CD14-positive monocyte (primary cell): ENCODE results near the gene SUPT20HL2. TPM values are rescaled to one million over a fixed set of nuclear protein-coding genes. Genes with fewer than 3 reads are reported as not detected.

Source experiments
- DNase-seq, 3 donors: peaks; one replicate each; pipeline ENCODE4 v3.0.0-alpha.2; 2011 to 2022
- H2AFZ ChIP-seq: 2 replicates; pipeline ENCODE4 v1.6.0; 2012; ENCODE audit warnings: mild to moderate bottlenecking, low read depth, low read length, inconsistent platforms; ENCODE audit not compliant: insufficient read depth, poor library complexity, severe bottlenecking
- H3K27ac ChIP-seq, 2 donors: 1 replicate in 1 of 2; 2 replicates in 1 of 2; pipeline ENCODE4 v1.5.1; 2012 to 2013; ENCODE audit warnings: low read length in 2 of 2, control low read depth in 1 of 2, inconsistent platforms in 1 of 2, low read depth in 1 of 2, mild to moderate bottlenecking in 1 of 2
- H3K27me3 ChIP-seq, 2 donors: one replicate each; pipeline versions ENCODE4 v1.6.0 to v1.6.1; 2011 to 2013; ENCODE audit warnings: low read length in 2 of 2; ENCODE audit not compliant: control insufficient read depth in 2 of 2, insufficient read depth in 2 of 2
- H3K36me3 ChIP-seq, 2 donors: replicated peaks in 1 of 2; 1 replicate in 1 of 2; 2 replicates in 1 of 2; pipeline versions ENCODE4 v1.5.1 to v1.6.1; 2012 to 2013; ENCODE audit warnings: low read length in 2 of 2, control low read depth in 1 of 2, inconsistent platforms in 1 of 2, mild to moderate bottlenecking in 1 of 2; ENCODE audit not compliant: insufficient read depth in 2 of 2, control insufficient read depth in 1 of 2
- H3K4me1 ChIP-seq, 2 donors: 1 replicate in 1 of 2; 2 replicates in 1 of 2; pipeline versions ENCODE4 v1.5.1 to v1.6.1; 2012 to 2013; ENCODE audit warnings: low read length in 2 of 2, control low read depth in 1 of 2, inconsistent platforms in 1 of 2, mild to moderate bottlenecking in 1 of 2, moderate library complexity in 1 of 2; ENCODE audit not compliant: insufficient read depth in 2 of 2, control insufficient read depth in 1 of 2
- H3K4me2 ChIP-seq: replicated peaks from 2 replicates; pipeline ENCODE3; 2012; ENCODE audit warnings: low read length, moderate library complexity, mild to moderate bottlenecking; ENCODE audit not compliant: poor library complexity, severe bottlenecking; ENCODE audit errors: extremely low read depth
- H3K4me3 ChIP-seq, 3 experiments: fragments of 200-600 bp in 1 of 3; sonication (generic) in 1 of 3; replicated peaks in 1 of 3; 1 replicate in 2 of 3; 2 replicates in 1 of 3; pipeline ENCODE4 v1.5.1; 2011 to 2013; ENCODE audit warnings: low read length in 3 of 3, mild to moderate bottlenecking in 3 of 3, control low read depth in 2 of 3, low read depth in 2 of 3, inconsistent platforms in 1 of 3, moderate library complexity in 1 of 3
- H3K79me2 ChIP-seq: 2 replicates; pipeline ENCODE4 v1.6.0; 2012; ENCODE audit warnings: mild to moderate bottlenecking, control low read depth, inconsistent platforms, low read length, moderate library complexity; ENCODE audit not compliant: insufficient read depth
- H3K9ac ChIP-seq: 2 replicates; pipeline ENCODE4 v1.6.0; 2017; ENCODE audit warnings: low read length, mild to moderate bottlenecking; ENCODE audit not compliant: insufficient read depth, poor library complexity, severe bottlenecking
- H3K9me3 ChIP-seq, 2 donors: replicated peaks in 1 of 2; 1 replicate in 1 of 2; 2 replicates in 1 of 2; pipeline versions ENCODE4 v1.5.1 to v1.6.1; 2012 to 2013; ENCODE audit warnings: low read length in 2 of 2, control low read depth in 1 of 2; ENCODE audit not compliant: control insufficient read depth in 1 of 2, insufficient read depth in 1 of 2
- H4K20me1 ChIP-seq: 2 replicates; pipeline ENCODE4 v1.6.0; 2012; ENCODE audit warnings: mild to moderate bottlenecking, low read length, control low read depth, moderate library complexity; ENCODE audit not compliant: insufficient read depth
- H3K27ac Mint-ChIP-seq, 7 donors: one replicate each; pipeline ENCODE4 v1.8.0; 2020; ENCODE audit warnings: mild to moderate bottlenecking in 7 of 7, mixed read lengths in 7 of 7, moderate library complexity in 6 of 7, inconsistent platforms in 2 of 7
- H3K27me3 Mint-ChIP-seq, 3 donors: one replicate each; pipeline ENCODE4 v1.8.0; 2021 to 2022; ENCODE audit warnings: low read depth in 3 of 3, mild to moderate bottlenecking in 3 of 3, mixed read lengths in 3 of 3, moderate library complexity in 3 of 3, inconsistent platforms in 1 of 3
- H3K36me3 Mint-ChIP-seq, 2 donors: one replicate each; pipeline ENCODE4 v1.8.0; 2020; ENCODE audit warnings: mixed read lengths in 2 of 2, inconsistent platforms in 1 of 2, mild to moderate bottlenecking in 1 of 2
- H3K4me1 Mint-ChIP-seq: one replicate; pipeline ENCODE4 v1.8.0; 2020; ENCODE audit warnings: mild to moderate bottlenecking, mixed read lengths
- H3K4me3 Mint-ChIP-seq, 2 donors: one replicate each; pipeline ENCODE4 v1.8.0; 2020; ENCODE audit warnings: mild to moderate bottlenecking in 2 of 2, mixed read lengths in 2 of 2, moderate library complexity in 1 of 2
- H3K9me3 Mint-ChIP-seq, 7 donors: one replicate each; pipeline ENCODE4 v1.8.0; 2020 to 2022; ENCODE audit warnings: mixed read lengths in 7 of 7, mild to moderate bottlenecking in 6 of 7, moderate library complexity in 6 of 7, inconsistent platforms in 2 of 7
- WGBS: methylation state at CpG from one replicate; pipeline ENCODE4 v1.1.5; 2013; ENCODE audit warnings: missing lambda C conversion rate; ENCODE audit not compliant: insufficient coverage; 5-methylcytosine and 5-hydroxymethylcytosine counted together
- intact Hi-C, 2 donors: fragments of 100-400 bp; cut with micrococcal nuclease; formaldehyde crosslinking; loops; one replicate each; pipeline versions ENCODE4 v1.15.0 to v1.15.1; 2023
- polyA plus RNA-seq, 3 donors: library from polyadenylated mRNA; depleted of rRNA in 1 of 3; unstranded in 2 of 3; stranded (reverse) in 1 of 3; fragments of 300-500 nt in 2 of 3; fragments of >200 nt in 1 of 3; fragmentation: Illumina TruSeq in 2 of 3; gene quantifications; 1 replicate in 2 of 3; 2 replicates in 1 of 3; pipeline ENCODE4 v1.2.3, GENCODE V29; 2012 to 2021
- TF ChIP-seq, protein P1 (sequence below): fragments of 200-600 bp; IDR thresholded peaks from one replicate; pipeline ENCODE4 v1.8.0; 2022; ENCODE audit warnings: antibody characterized with exemption, mild to moderate bottlenecking

Gene SUPT20HL2
- polyA plus RNA-seq, 3 donors = not detected

DNA sequence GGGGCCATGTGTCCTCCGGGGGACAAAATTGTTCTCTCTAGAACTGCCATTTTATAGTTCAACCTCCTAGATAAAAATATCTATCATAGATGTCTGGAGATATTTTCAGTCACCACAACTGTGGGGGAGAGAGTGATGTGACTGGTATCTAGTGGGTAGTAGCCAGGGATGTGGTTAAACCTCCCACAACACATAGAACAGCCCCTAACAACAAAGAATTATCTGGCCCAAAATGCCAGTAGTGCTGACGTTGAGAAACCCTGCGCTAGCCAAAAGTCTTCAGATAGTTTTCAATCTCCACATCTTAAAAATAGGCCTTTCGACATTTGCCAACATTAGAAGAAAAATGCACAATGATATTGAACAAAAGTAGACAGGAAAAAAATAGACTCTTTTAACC is 19.0 kb upstream of the SUPT20HL2 start:
- H3K27ac ChIP-seq = no peak overlapping the region
- intact Hi-C loops = no loop called here
- DNase-seq = no peak
- no peaks in the 10 kb centered on the region for H4K20me1 ChIP-seq
- peaks cover 0 to 8% of the 10 kb centered on the region in 2 donors for H3K27me3 ChIP-seq
- peaks cover 0 to 23% (median 3%) of the 10 kb centered on the region in 3 donors for H3K27me3 Mint-ChIP-seq
- no peak overlapping the region for H3K9ac ChIP-seq
- H3K4me2 ChIP-seq = no peak overlapping the region
- no CpG with 5 or more reads among the region's 4 CpGs for WGBS
- no peak overlapping the region for H3K4me3 Mint-ChIP-seq
- H3K9me3 ChIP-seq = peaks cover 0 to 6% of the 10 kb centered on the region in 2 donors
- no peak overlapping the region for H3K4me3 ChIP-seq
- no peaks in the 10 kb centered on the region for H3K36me3 ChIP-seq
- no peaks in the 10 kb centered on the region for H3K4me1 ChIP-seq
- no peak overlapping the region for H2AFZ ChIP-seq
- no peaks in the 10 kb centered on the region for H3K4me1 Mint-ChIP-seq
- TF ChIP-seq, protein P1, sequence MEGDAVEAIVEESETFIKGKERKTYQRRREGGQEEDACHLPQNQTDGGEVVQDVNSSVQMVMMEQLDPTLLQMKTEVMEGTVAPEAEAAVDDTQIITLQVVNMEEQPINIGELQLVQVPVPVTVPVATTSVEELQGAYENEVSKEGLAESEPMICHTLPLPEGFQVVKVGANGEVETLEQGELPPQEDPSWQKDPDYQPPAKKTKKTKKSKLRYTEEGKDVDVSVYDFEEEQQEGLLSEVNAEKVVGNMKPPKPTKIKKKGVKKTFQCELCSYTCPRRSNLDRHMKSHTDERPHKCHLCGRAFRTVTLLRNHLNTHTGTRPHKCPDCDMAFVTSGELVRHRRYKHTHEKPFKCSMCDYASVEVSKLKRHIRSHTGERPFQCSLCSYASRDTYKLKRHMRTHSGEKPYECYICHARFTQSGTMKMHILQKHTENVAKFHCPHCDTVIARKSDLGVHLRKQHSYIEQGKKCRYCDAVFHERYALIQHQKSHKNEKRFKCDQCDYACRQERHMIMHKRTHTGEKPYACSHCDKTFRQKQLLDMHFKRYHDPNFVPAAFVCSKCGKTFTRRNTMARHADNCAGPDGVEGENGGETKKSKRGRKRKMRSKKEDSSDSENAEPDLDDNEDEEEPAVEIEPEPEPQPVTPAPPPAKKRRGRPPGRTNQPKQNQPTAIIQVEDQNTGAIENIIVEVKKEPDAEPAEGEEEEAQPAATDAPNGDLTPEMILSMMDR = no peak
- H3K27ac Mint-ChIP-seq = no peak overlapping the region
- H3K79me2 ChIP-seq = no peaks in the 10 kb centered on the region
- no peaks in the 10 kb centered on the region for H3K36me3 Mint-ChIP-seq
- H3K9me3 Mint-ChIP-seq = peaks cover 0 to 16% (median 6%) of the 10 kb centered on the region in 7 donors

DNA sequence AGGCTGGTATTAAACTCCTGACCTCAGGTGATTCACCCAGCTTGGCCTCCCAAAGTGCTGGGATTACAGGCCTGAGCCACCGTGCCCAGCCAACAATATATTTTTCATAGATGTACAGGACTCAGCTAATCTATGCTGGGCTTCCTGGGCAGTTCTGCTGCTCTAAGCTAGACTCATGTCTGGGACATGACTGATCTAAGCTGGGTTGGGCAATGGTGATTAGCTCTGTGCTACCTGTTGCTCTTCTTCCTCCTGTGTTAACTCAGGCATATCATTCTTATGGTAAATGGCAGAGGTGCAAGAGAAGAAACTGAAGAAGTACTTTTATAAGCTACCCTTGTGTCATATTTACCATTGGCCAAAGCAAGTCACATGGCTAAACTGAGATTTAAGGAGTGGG is 11.4 kb upstream of the SUPT20HL2 start:
- no peaks in the 10 kb centered on the region for H4K20me1 ChIP-seq
- no peak overlapping the region for H3K4me3 ChIP-seq
- H3K79me2 ChIP-seq = no peaks in the 10 kb centered on the region
- DNase-seq = no peak
- TF ChIP-seq, protein P1 = no peak
- peaks cover 0 to 20% of the 10 kb centered on the region in 2 donors for H3K27me3 ChIP-seq
- no peak overlapping the region for H3K27ac Mint-ChIP-seq
- H3K27me3 Mint-ChIP-seq = peaks cover 0 to 31% (median 0%) of the 10 kb centered on the region in 3 donors
- H3K27ac ChIP-seq = no peak overlapping the region
- no peaks in the 10 kb centered on the region for H3K4me1 Mint-ChIP-seq
- no peaks in the 10 kb centered on the region for H3K4me1 ChIP-seq
- H3K9ac ChIP-seq = no peak overlapping the region
- H3K4me2 ChIP-seq = no peak overlapping the region
- WGBS = no CpG with 5 or more reads among the region's 1 CpG
- no peaks in the 10 kb centered on the region for H3K9me3 ChIP-seq
- intact Hi-C loops = no loop called here
- no peak overlapping the region for H3K4me3 Mint-ChIP-seq
- no peaks in the 10 kb centered on the region for H3K36me3 ChIP-seq
- H3K36me3 Mint-ChIP-seq = no peaks in the 10 kb centered on the region
- H3K9me3 Mint-ChIP-seq = peaks cover 0 to 2% (median 0%) of the 10 kb centered on the region in 7 donors
- H2AFZ ChIP-seq = no peak overlapping the region
